ENCODE results near the gene STXBP5.

The STXBP5 gene

GRCh38 chr6:147257760-147258159 is 53.5 kb downstream of the STXBP5 start:
- no peak overlapping the region for H3K4me2 ChIP-seq (ENCODE audit: low read length, poor library complexity, severe bottlenecking)
- H2AK5ac ChIP-seq (ENCODE audit: low read length, severe bottlenecking), result no peak overlapping the region
- no peak overlapping the region for H2BK15ac ChIP-seq (ENCODE audit: low read depth, poor library complexity, severe bottlenecking)
- no peak overlapping the region for H3K27ac ChIP-seq (ENCODE audit: low read length, poor library complexity, severe bottlenecking)
- peaks cover 7% of the 10 kb centered on the region for H3K79me1 ChIP-seq (replicated peaks; ENCODE audit: low read length, poor library complexity, severe bottlenecking)
- H3K18ac ChIP-seq (ENCODE audit: low read depth in 1 of 2, low read length in 2 of 2), result no peak overlapping the region
- H3K9me3 ChIP-seq (ENCODE audit: control insufficient read depth, low read length), result no peaks in the 10 kb centered on the region
- peak overlapping the region in 1 of 2 experiments; percentile 32 for H3K14ac ChIP-seq (ENCODE audit: low read length in 2 of 2)
- no peak overlapping the region for H4K8ac ChIP-seq (ENCODE audit: low read length)
- H3K9ac ChIP-seq (ENCODE audit: low read length), result no peak overlapping the region
- peaks cover 3 to 24% of the 10 kb centered on the region in 2 experiments for H3K36me3 ChIP-seq (ENCODE audit: control insufficient read depth in 1 of 2, insufficient read depth in 2 of 2, low read depth in 1 of 2, low read length in 2 of 2)
- no peak overlapping the region for H2BK120ac ChIP-seq (ENCODE audit: low read depth, low read length)
- no peak for DNase-seq
- peaks cover 2% of the 10 kb centered on the region for H3K4me1 ChIP-seq (ENCODE audit: control insufficient read depth, insufficient read depth, low read depth, low read length)
- no peak overlapping the region for H2BK5ac ChIP-seq (ENCODE audit: low read depth, low read length, poor library complexity, severe bottlenecking)
- no peak overlapping the region for H2AFZ ChIP-seq (ENCODE audit: low read depth, low read length)
- H3K27me3 ChIP-seq (ENCODE audit: control insufficient read depth in 1 of 2, insufficient read depth in 1 of 2, low read length in 2 of 2), result no peaks in the 10 kb centered on the region
- H3K4ac ChIP-seq (ENCODE audit: low read depth in 1 of 2, low read length in 2 of 2), result no peak overlapping the region
- no peak overlapping the region for H2BK12ac ChIP-seq (ENCODE audit: low read length in 2 of 2)
- no peak overlapping the region for H3K23ac ChIP-seq (ENCODE audit: low read length in 2 of 2)
- no peak overlapping the region for H4K91ac ChIP-seq (ENCODE audit: low read length)
- 94% methylated on average over 4 of the region's 5 CpGs for WGBS
- no peak overlapping the region for H3K4me3 ChIP-seq (ENCODE audit: insufficient read depth in 1 of 2, low read depth in 1 of 2, low read length in 2 of 2)

- no CpG with 5 or more reads among the region's 2 CpGs for WGBS
- H3K4me1 ChIP-seq (ENCODE audit: control insufficient read depth, insufficient read depth, low read depth, low read length), result peaks cover 2% of the 10 kb centered on the region
- no peak overlapping the region for H2AK5ac ChIP-seq (ENCODE audit: low read length, severe bottlenecking)
- H2BK12ac ChIP-seq (ENCODE audit: low read length in 2 of 2), result no peak overlapping the region
- no peaks in the 10 kb centered on the region for H3K27me3 ChIP-seq (ENCODE audit: control insufficient read depth in 1 of 2, insufficient read depth in 1 of 2, low read length in 2 of 2)
- no peak overlapping the region for H3K27ac ChIP-seq (ENCODE audit: low read length, poor library complexity, severe bottlenecking)
- H2BK120ac ChIP-seq (ENCODE audit: low read depth, low read length), result no peak overlapping the region
- H3K4ac ChIP-seq (ENCODE audit: low read depth in 1 of 2, low read length in 2 of 2), result no peak overlapping the region
- no peak overlapping the region for H3K18ac ChIP-seq (ENCODE audit: low read depth in 1 of 2, low read length in 2 of 2)
- H4K8ac ChIP-seq (ENCODE audit: low read length), result no peak overlapping the region
- H2AFZ ChIP-seq (ENCODE audit: low read depth, low read length), result no peak overlapping the region
- no peak for DNase-seq
- no peak overlapping the region for H3K23ac ChIP-seq (ENCODE audit: low read length in 2 of 2)
- H3K36me3 ChIP-seq (ENCODE audit: control insufficient read depth in 1 of 2, insufficient read depth in 2 of 2, low read depth in 1 of 2, low read length in 2 of 2), result peaks cover 3 to 27% of the 10 kb centered on the region in 2 experiments
- H3K14ac ChIP-seq (ENCODE audit: low read length in 2 of 2), result no peak overlapping the region
- H4K91ac ChIP-seq (ENCODE audit: low read length), result no peak overlapping the region
- no peak overlapping the region for H3K4me2 ChIP-seq (ENCODE audit: low read length, poor library complexity, severe bottlenecking)
- H3K4me3 ChIP-seq (ENCODE audit: insufficient read depth in 1 of 2, low read depth in 1 of 2, low read length in 2 of 2), result no peak overlapping the region
- H2BK15ac ChIP-seq (ENCODE audit: low read depth, poor library complexity, severe bottlenecking), result no peak overlapping the region
- H3K9ac ChIP-seq (ENCODE audit: low read length), result no peak overlapping the region
- peaks cover 7% of the 10 kb centered on the region for H3K79me1 ChIP-seq (replicated peaks; ENCODE audit: low read length, poor library complexity, severe bottlenecking)
- H3K9me3 ChIP-seq (ENCODE audit: control insufficient read depth, low read length), result no peaks in the 10 kb centered on the region
- no peak overlapping the region for H2BK5ac ChIP-seq (ENCODE audit: low read depth, low read length, poor library complexity, severe bottlenecking)
Observed at GRCh38 chr6:147260091-147260490, 55.9 kb downstream of the STXBP5 start.

DNA sequence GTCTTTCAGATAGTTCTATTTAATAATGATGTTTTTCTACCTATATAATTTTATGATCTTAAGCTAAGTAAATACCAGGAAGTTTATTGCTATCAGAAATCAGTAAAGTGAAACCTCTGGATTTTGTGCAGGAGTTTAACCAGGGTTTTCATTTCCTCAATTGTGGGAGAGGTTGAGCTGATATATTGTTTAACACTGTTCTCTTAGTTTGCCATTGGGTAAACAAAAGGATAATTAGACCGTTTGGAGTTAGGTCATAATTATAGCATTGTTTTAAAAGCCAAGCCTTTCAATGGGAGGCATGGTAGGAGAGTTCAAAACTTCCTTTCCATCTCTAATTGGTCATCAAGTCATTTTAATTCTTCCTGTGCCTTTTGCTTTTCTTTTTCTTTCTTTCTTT is 58.7 kb downstream of the STXBP5 start:
- H3K4me3 ChIP-seq (ENCODE audit: insufficient read depth in 1 of 2, low read depth in 1 of 2, low read length in 2 of 2), result no peak overlapping the region
- no peak overlapping the region for H3K4ac ChIP-seq (ENCODE audit: low read depth in 1 of 2, low read length in 2 of 2)
- no peak overlapping the region for H4K8ac ChIP-seq (ENCODE audit: low read length)
- no peak overlapping the region for H4K91ac ChIP-seq (ENCODE audit: low read length)
- no peak overlapping the region for H2BK12ac ChIP-seq (ENCODE audit: low read length in 2 of 2)
- H2BK15ac ChIP-seq (ENCODE audit: low read depth, poor library complexity, severe bottlenecking), result no peak overlapping the region
- no peak overlapping the region for H3K4me2 ChIP-seq (ENCODE audit: low read length, poor library complexity, severe bottlenecking)
- no peak overlapping the region for H3K9ac ChIP-seq (ENCODE audit: low read length)
- no peak overlapping the region for H3K18ac ChIP-seq (ENCODE audit: low read depth in 1 of 2, low read length in 2 of 2)
- no peak overlapping the region for H2BK120ac ChIP-seq (ENCODE audit: low read depth, low read length)
- peaks cover 0 to 45% of the 10 kb centered on the region in 2 experiments for H3K36me3 ChIP-seq (ENCODE audit: control insufficient read depth in 1 of 2, insufficient read depth in 2 of 2, low read depth in 1 of 2, low read length in 2 of 2)
- H3K27me3 ChIP-seq (ENCODE audit: control insufficient read depth in 1 of 2, insufficient read depth in 1 of 2, low read length in 2 of 2), result no peaks in the 10 kb centered on the region
- no peaks in the 10 kb centered on the region for H3K4me1 ChIP-seq (ENCODE audit: control insufficient read depth, insufficient read depth, low read depth, low read length)
- H2AFZ ChIP-seq (ENCODE audit: low read depth, low read length), result no peak overlapping the region
- H3K14ac ChIP-seq (ENCODE audit: low read length in 2 of 2), result no peak overlapping the region
- H2BK5ac ChIP-seq (ENCODE audit: low read depth, low read length, poor library complexity, severe bottlenecking), result no peak overlapping the region
- H3K27ac ChIP-seq (ENCODE audit: low read length, poor library complexity, severe bottlenecking), result no peak overlapping the region
- no peaks in the 10 kb centered on the region for H3K9me3 ChIP-seq (ENCODE audit: control insufficient read depth, low read length)
- no peak for DNase-seq
- H2AK5ac ChIP-seq (ENCODE audit: low read length, severe bottlenecking), result no peak overlapping the region
- no peak overlapping the region for H3K23ac ChIP-seq (ENCODE audit: low read length in 2 of 2)
- WGBS, result 33% methylated on average over 1 of the region's 1 CpG
- peaks cover 4% of the 10 kb centered on the region for H3K79me1 ChIP-seq (replicated peaks; ENCODE audit: low read length, poor library complexity, severe bottlenecking)

DNA sequence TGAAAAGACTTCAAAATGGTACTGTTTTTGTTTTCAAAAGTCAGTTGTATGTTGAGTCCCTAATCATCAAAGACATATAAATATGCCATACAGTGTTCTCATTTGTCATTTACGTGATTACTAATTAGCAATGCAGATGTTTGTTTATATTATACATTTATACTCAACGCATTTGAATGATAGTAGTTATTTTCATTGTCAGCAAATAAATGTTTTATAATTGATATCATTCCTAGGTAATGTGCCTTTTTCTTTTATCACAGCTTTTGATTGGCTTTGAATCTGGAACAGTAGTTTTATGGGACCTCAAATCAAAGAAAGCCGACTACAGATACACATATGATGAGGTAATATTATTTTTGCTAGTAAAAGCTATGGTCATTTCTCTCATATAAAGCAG is 62.6 kb downstream of the STXBP5 start:
- peaks cover 0 to 62% of the 10 kb centered on the region in 2 experiments for H3K36me3 ChIP-seq (ENCODE audit: control insufficient read depth in 1 of 2, insufficient read depth in 2 of 2, low read depth in 1 of 2, low read length in 2 of 2)
- no peak overlapping the region for H3K4ac ChIP-seq (ENCODE audit: low read depth in 1 of 2, low read length in 2 of 2)
- H4K91ac ChIP-seq (ENCODE audit: low read length), result no peak overlapping the region
- H2BK12ac ChIP-seq (ENCODE audit: low read length in 2 of 2), result no peak overlapping the region
- no peak overlapping the region for H3K4me2 ChIP-seq (ENCODE audit: low read length, poor library complexity, severe bottlenecking)
- H3K18ac ChIP-seq (ENCODE audit: low read depth in 1 of 2, low read length in 2 of 2), result no peak overlapping the region
- no peak overlapping the region for H3K14ac ChIP-seq (ENCODE audit: low read length in 2 of 2)
- WGBS, result no CpG with 5 or more reads among the region's 3 CpGs
- H3K9ac ChIP-seq (ENCODE audit: low read length), result no peak overlapping the region
- H4K8ac ChIP-seq (ENCODE audit: low read length), result no peak overlapping the region
- no peak overlapping the region for H2BK15ac ChIP-seq (ENCODE audit: low read depth, poor library complexity, severe bottlenecking)
- H3K27ac ChIP-seq (ENCODE audit: low read length, poor library complexity, severe bottlenecking), result no peak overlapping the region
- H3K9me3 ChIP-seq (ENCODE audit: control insufficient read depth, low read length), result no peaks in the 10 kb centered on the region
- no peaks in the 10 kb centered on the region for H3K79me1 ChIP-seq (replicated peaks; ENCODE audit: low read length, poor library complexity, severe bottlenecking)
- no peak overlapping the region for H2BK5ac ChIP-seq (ENCODE audit: low read depth, low read length, poor library complexity, severe bottlenecking)
- no peak overlapping the region for H2AFZ ChIP-seq (ENCODE audit: low read depth, low read length)
- no peak overlapping the region for H3K4me3 ChIP-seq (ENCODE audit: insufficient read depth in 1 of 2, low read depth in 1 of 2, low read length in 2 of 2)
- no peak overlapping the region for H2AK5ac ChIP-seq (ENCODE audit: low read length, severe bottlenecking)
- no peak for DNase-seq
- H2BK120ac ChIP-seq (ENCODE audit: low read depth, low read length), result no peak overlapping the region
- H3K23ac ChIP-seq (ENCODE audit: low read length in 2 of 2), result no peak overlapping the region
- no peaks in the 10 kb centered on the region for H3K27me3 ChIP-seq (ENCODE audit: control insufficient read depth in 1 of 2, insufficient read depth in 1 of 2, low read length in 2 of 2)
- H3K4me1 ChIP-seq (ENCODE audit: control insufficient read depth, insufficient read depth, low read depth, low read length), result no peaks in the 10 kb centered on the region
